Fibroblast of mammary gland (primary cell): Measurements from ENCODE around the gene STOM.
A peak's percentile ranks its signal among the peaks of the same experiment; 100 is the strongest.

Experiments used
- DNase-seq: peaks from one replicate; pipeline ENCODE4 v3.0.0-alpha.2; 2010; ENCODE audit warnings: low read depth
- H3K4me3 ChIP-seq: 2 replicates; pipeline ENCODE4 v1.5.1; 2011; ENCODE audit warnings: low read depth, mild to moderate bottlenecking, low read length, moderate library complexity; ENCODE audit not compliant: control insufficient read depth
- CTCF ChIP-seq: conservative IDR thresholded peaks from 2 replicates; pipeline ENCODE4 v1.5.1; 2011; ENCODE audit warnings: low read depth, low read length, inconsistent platforms; ENCODE audit not compliant: control insufficient read depth, insufficient read depth

STOM gene

GRCh38 chr9:121386442-121387175 lies 16.6 kb upstream of the STOM start:
- DNase-seq, result no peak
- H3K4me3 ChIP-seq, result no peak overlapping the region
- TF ChIP-seq CTCF, result no peak

DNA sequence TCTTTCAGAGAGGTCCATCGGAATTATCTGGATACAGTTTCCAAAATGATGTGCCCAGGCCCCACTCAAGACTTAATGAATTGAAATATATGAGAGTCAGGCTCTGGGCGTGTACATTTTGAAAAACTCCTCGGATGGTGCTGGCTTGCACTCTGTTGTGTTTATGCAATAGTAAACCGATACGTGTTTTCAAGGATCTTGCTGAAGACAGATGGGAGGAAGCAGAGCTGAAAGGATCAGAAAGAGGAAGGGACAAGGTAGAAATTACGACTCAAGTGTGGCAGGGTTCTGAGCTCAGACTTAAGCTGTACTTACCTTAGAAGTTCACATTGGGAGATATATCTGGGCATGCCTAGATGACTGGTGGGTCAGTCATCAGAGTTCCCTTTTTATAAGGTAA lies 13.7 kb upstream of the STOM start:
- TF ChIP-seq CTCF, result no peak
- H3K4me3 ChIP-seq, result no peak overlapping the region
- no peak for DNase-seq

DNA sequence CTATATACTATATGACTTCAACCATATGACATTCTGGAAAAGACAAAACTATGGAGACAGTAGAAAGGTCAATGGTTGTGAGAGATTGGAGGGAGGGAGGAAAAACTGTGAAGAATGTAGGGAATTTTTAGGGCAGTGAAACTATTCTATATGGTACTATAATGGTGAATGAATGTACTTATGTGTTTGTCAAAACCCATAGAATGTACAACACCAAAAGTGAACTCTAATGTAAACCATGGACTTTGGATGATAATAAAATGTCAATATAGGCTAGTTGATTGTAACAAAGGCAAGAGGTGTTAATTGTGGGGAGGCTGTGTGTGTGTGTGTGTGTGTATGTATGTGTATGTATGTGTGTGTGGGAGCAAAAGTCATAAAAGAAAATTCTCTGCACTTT lies 10.8 kb upstream of the STOM start:
- H3K4me3 ChIP-seq, result no peak overlapping the region
- TF ChIP-seq CTCF, result no peak
- DNase-seq, result no peak

GRCh38 chr9:121376214-121376830 lies 6.3 kb upstream of the STOM start:
- H3K4me3 ChIP-seq, result no peak overlapping the region
- DNase-seq, result peak; percentile 56
- TF ChIP-seq CTCF, result peak; percentile 40

DNA sequence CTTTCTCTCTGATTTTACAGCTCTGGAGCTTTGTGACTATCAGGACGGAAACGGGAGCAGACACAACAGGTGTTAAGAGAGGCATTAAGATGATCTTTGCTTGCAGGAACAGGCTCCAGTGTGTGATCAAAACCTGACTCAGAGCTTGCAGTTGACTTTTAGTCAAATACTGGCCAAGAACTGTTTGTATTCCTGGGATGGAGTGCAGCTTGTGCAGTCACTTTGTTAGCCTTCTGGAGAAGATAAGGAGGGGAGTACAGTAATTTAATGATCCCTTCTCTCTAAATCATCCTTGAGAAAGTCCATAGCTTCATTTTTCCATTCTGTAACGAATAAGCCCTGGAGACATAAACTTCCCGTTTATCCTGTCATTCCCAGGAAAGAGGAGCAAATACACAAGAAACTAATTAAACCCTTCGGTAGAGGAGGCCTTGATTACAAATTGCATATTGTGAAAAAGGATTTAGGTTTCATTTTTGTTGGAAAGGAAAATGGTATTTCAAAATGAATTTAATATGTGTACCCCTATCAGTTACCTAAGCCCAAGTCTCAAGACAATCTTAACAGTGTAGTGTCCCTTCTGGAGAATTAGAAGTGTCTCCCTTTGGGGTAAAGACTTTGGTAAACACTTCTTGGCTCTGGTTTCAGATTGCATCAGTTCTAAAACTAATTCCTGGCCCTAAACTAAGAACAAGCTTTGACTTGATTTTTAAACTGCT lies 3.1 kb upstream of the STOM start:
- DNase-seq, result peak; percentile 80
- H3K4me3 ChIP-seq, result no peak overlapping the region
- TF ChIP-seq CTCF, result no peak

- DNase-seq, result peak; percentile 75
- no peak for TF ChIP-seq CTCF
- H3K4me3 ChIP-seq, result no peak overlapping the region
Observed at GRCh38 chr9:121372239-121373010, 2.4 kb upstream of the STOM start.
